SK-N-SH (cell line): Measurements from ENCODE around the gene OR52E4. TPM values are rescaled to one million over a fixed set of nuclear protein-coding genes. Genes with fewer than 3 reads are reported as not detected.

Source experiments
- CTCF ChIA-PET: fragments of 300-600, 350-600 bp; formaldehyde crosslinking; extraction: SDS; loops from one replicate; lab custom pipeline; 2021; lab: Yijun Ruan, JAX
- POLR2A ChIA-PET: fragments of 350-600 bp; sonication (Branson Sonifier 250); formaldehyde crosslinking; extraction: SDS; loops from one replicate; lab custom pipeline; 2020; ENCODE audit warnings: antibody characterized with exemption, inconsistent platforms; lab: Yijun Ruan, JAX
- DNase-seq: peaks from one replicate; pipeline ENCODE4 v3.0.0; 2012
- H2AFZ ChIP-seq: fragments of 200-600 bp; sonication (generic); 2 replicates; pipeline ENCODE4 v1.8.1; 2016; ENCODE audit warnings: antibody characterized with exemption, mild to moderate bottlenecking, low read depth
- H3F3A ChIP-seq: fragments of 200-600 bp; sonication (generic); replicated peaks from 2 replicates; pipeline ENCODE3; 2016; ENCODE audit warnings: antibody characterized with exemption, mild to moderate bottlenecking; ENCODE audit not compliant: insufficient read depth
- H3K27ac ChIP-seq, 2 experiments: fragments of 200-500 bp in 1 of 2; fragments of 200-600 bp in 1 of 2; sonication (Bioruptor generic) in 1 of 2; sonication (generic), shearing (Covaris generic) in 1 of 2; 2 replicates each; pipeline versions ENCODE4 v1.5.1 to v1.6.1; 2014 to 2016; ENCODE audit warnings: low read depth in 2 of 2, inconsistent platforms in 1 of 2, low read length in 1 of 2, mild to moderate bottlenecking in 1 of 2, mixed read lengths in 1 of 2
- H3K27me3 ChIP-seq: fragments of 200-600 bp; sonication (generic), shearing (Covaris generic); 2 replicates; pipeline ENCODE4 v1.6.1; 2016; ENCODE audit warnings: mixed run types; ENCODE audit not compliant: insufficient read depth
- H3K36me3 ChIP-seq, 2 experiments: fragments of 200-500 bp in 1 of 2; fragments of 200-600 bp in 1 of 2; sonication (Bioruptor generic) in 1 of 2; sonication (generic) in 1 of 2; replicated peaks in 1 of 2; 2 replicates each; pipeline versions ENCODE3 to v1.5.1; 2014 to 2016; ENCODE audit warnings: low read length in 1 of 2, mild to moderate bottlenecking in 1 of 2; ENCODE audit not compliant: insufficient read depth in 2 of 2, control insufficient read depth in 1 of 2
- H3K4me1 ChIP-seq, 2 experiments: fragments of 200-500 bp in 1 of 2; fragments of 200-600 bp in 1 of 2; sonication (Bioruptor generic) in 1 of 2; sonication (generic), shearing (Covaris generic) in 1 of 2; 2 replicates each; pipeline versions ENCODE4 v1.5.1 to v1.6.1; 2014 to 2016; ENCODE audit warnings: low read depth in 1 of 2, low read length in 1 of 2, mixed run types in 1 of 2; ENCODE audit not compliant: insufficient read depth in 2 of 2, control insufficient read depth in 1 of 2
- H3K4me2 ChIP-seq: fragments of 200-600 bp; sonication (generic), shearing (Covaris generic); 2 replicates; pipeline ENCODE4 v1.6.1; 2017; ENCODE audit warnings: mixed run types
- H3K4me3 ChIP-seq, 2 experiments: fragments of 200-500 bp in 1 of 2; fragments of 200-600 bp in 1 of 2; sonication (Bioruptor generic) in 1 of 2; sonication (generic), shearing (Covaris generic) in 1 of 2; 2 replicates each; pipeline versions ENCODE4 v1.5.1 to v1.8.1; 2014 to 2016; ENCODE audit warnings: low read depth in 2 of 2, inconsistent platforms in 1 of 2, low read length in 1 of 2, mild to moderate bottlenecking in 1 of 2, mixed read lengths in 1 of 2, moderate library complexity in 1 of 2
- H3K79me2 ChIP-seq: fragments of 200-600 bp; sonication (generic); 2 replicates; pipeline ENCODE4 v1.8.1; 2017; ENCODE audit warnings: mild to moderate bottlenecking; ENCODE audit not compliant: insufficient read depth
- H3K9ac ChIP-seq: fragments of 200-600 bp; sonication (generic); 2 replicates; pipeline ENCODE4 v1.6.1; 2017; ENCODE audit warnings: mixed run types
- H3K9me2 ChIP-seq: fragments of 200-600 bp; sonication (generic); 2 replicates; pipeline ENCODE4 v1.6.1; 2017; ENCODE audit warnings: mixed run types
- H3K9me3 ChIP-seq: fragments of 200-600 bp; sonication (generic); 2 replicates; pipeline ENCODE4 v1.6.1; 2017; ENCODE audit warnings: mixed run types, mild to moderate bottlenecking, moderate library complexity
- H4K20me1 ChIP-seq: fragments of 200-600 bp; sonication (generic); 2 replicates; pipeline ENCODE4 v1.6.1; 2017; ENCODE audit warnings: mild to moderate bottlenecking, mixed run types; ENCODE audit not compliant: insufficient read depth
- EZH2phosphoT487 ChIP-seq: fragments of 200-600 bp; sonication (generic); IDR thresholded peaks from 2 replicates; pipeline ENCODE4 v1.6.1; 2017; ENCODE audit warnings: low read depth, mixed run types, mild to moderate bottlenecking, antibody characterized with exemption, moderate library complexity, borderline replicate concordance
- GABPA ChIP-seq: IDR thresholded peaks from 2 replicates; pipeline ENCODE4 v1.4.0; 2012; ENCODE audit warnings: low read depth, mild to moderate bottlenecking
- IRF3 ChIP-seq: fragments of 150-350 bp; IDR thresholded peaks from 2 replicates; pipeline ENCODE4 v1.6.1; 2016; ENCODE audit warnings: mild to moderate bottlenecking, low read depth, low read length
- MEF2A ChIP-seq: IDR thresholded peaks from 2 replicates; pipeline ENCODE4 v1.4.0; 2012; ENCODE audit warnings: low read depth, borderline replicate concordance
- MXI1 ChIP-seq: IDR thresholded peaks from 2 replicates; pipeline ENCODE4 v1.6.1; 2012; ENCODE audit warnings: mild to moderate bottlenecking, low read depth, low read length, improper control_type of control experiment
- PBX3 ChIP-seq: IDR thresholded peaks from 2 replicates; pipeline ENCODE4; 2012
- RCOR1 ChIP-seq: fragments of 150-350 bp; IDR thresholded peaks from 2 replicates; pipeline ENCODE4 v1.6.1; 2017; ENCODE audit warnings: antibody characterized with exemption, low read length
- RFX5 ChIP-seq: IDR thresholded peaks from 2 replicates; pipeline ENCODE4 v1.6.1; 2012; ENCODE audit warnings: mild to moderate bottlenecking, improper control_type of control experiment, low read length
- SMC3 ChIP-seq: IDR thresholded peaks from 2 replicates; pipeline ENCODE4 v1.6.1; 2012; ENCODE audit warnings: low read depth, low read length, improper control_type of control experiment
- TEAD4 ChIP-seq: IDR thresholded peaks from 2 replicates; pipeline ENCODE4 v1.4.0; 2012; ENCODE audit warnings: mild to moderate bottlenecking, borderline replicate concordance; ENCODE audit not compliant: insufficient read depth
- YY1 ChIP-seq: IDR thresholded peaks from 2 replicates; pipeline ENCODE4 v1.4.0; 2012; ENCODE audit warnings: low read depth, mild to moderate bottlenecking
- WGBS: methylation state at CpG from one replicate; pipeline ENCODE4 v1.1.6; 2017; ENCODE audit warnings: low lambda C conversion rate; 5-methylcytosine and 5-hydroxymethylcytosine counted together
- polyA plus RNA-seq, 3 experiments: library from polyadenylated mRNA; depleted of rRNA; stranded (reverse); fragments of >200 nt; gene quantifications; 2 replicates each; pipeline ENCODE4 v1.2.3, GENCODE V29; 2012
- TF ChIP-seq, protein P1 (sequence below): IDR thresholded peaks from 2 replicates; pipeline ENCODE4 v1.4.0; 2012; ENCODE audit warnings: low read depth, borderline replicate concordance
- TF ChIP-seq, protein P2 (sequence below): IDR thresholded peaks from 2 replicates; pipeline ENCODE4 v1.4.0; 2012; ENCODE audit warnings: low read depth, borderline replicate concordance
- TF ChIP-seq, protein P3 (sequence below): IDR thresholded peaks from 2 replicates; pipeline ENCODE4 v1.4.0; 2012; ENCODE audit warnings: low read depth

OR52E4 gene
- polyA plus RNA-seq, 1 of the 3 experiments (the other 2 are of a cell fraction), result not detected

DNA sequence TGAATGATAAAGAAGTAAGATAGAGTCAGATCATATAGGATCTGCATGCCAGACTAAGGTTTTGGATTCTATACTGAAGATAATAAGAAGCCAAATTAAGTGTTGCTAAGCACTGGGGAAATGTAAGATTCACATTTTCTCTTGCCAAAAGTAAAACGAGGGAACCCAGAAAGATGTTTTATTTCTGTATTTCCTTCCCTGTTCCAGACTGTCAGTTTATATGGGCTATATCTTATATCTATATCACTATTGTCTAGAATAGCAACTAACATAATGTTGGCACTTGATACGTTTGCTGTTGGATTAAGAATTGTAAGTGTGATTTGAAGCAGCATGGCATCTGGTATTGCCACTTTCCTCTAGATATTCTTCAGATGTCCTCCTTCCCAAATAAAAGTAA lies 47.0 kb upstream of the OR52E4 start:
- ChIA-PET POLR2A (no interaction called here), CTCF (no interaction called here)
- WGBS, result 3% methylated on average over 2 of the region's 2 CpGs
- TF ChIP-seq YY1 (no peak), PBX3 (no peak), GABPA (no peak), IRF3 (no peak), RFX5 (no peak), MEF2A (no peak), EZH2phosphoT487 (no peak), SMC3 (no peak), TEAD4 (no peak), MXI1 (no peak), RCOR1 (no peak)
- TF ChIP-seq, protein P1, sequence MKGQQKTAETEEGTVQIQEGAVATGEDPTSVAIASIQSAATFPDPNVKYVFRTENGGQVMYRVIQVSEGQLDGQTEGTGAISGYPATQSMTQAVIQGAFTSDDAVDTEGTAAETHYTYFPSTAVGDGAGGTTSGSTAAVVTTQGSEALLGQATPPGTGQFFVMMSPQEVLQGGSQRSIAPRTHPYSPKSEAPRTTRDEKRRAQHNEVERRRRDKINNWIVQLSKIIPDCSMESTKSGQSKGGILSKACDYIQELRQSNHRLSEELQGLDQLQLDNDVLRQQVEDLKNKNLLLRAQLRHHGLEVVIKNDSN, result no peak
- TF ChIP-seq, protein P2, sequence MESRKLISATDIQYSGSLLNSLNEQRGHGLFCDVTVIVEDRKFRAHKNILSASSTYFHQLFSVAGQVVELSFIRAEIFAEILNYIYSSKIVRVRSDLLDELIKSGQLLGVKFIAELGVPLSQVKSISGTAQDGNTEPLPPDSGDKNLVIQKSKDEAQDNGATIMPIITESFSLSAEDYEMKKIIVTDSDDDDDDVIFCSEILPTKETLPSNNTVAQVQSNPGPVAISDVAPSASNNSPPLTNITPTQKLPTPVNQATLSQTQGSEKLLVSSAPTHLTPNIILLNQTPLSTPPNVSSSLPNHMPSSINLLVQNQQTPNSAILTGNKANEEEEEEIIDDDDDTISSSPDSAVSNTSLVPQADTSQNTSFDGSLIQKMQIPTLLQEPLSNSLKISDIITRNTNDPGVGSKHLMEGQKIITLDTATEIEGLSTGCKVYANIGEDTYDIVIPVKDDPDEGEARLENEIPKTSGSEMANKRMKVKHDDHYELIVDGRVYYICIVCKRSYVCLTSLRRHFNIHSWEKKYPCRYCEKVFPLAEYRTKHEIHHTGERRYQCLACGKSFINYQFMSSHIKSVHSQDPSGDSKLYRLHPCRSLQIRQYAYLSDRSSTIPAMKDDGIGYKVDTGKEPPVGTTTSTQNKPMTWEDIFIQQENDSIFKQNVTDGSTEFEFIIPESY, result no peak
- TF ChIP-seq, protein P3, sequence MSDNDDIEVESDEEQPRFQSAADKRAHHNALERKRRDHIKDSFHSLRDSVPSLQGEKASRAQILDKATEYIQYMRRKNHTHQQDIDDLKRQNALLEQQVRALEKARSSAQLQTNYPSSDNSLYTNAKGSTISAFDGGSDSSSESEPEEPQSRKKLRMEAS, result no peak
- no peaks in the 10 kb centered on the region for H3F3A ChIP-seq
- H3K9ac ChIP-seq, result no peak overlapping the region
- no peaks in the 10 kb centered on the region for H3K36me3 ChIP-seq
- no peak for DNase-seq
- no peak overlapping the region for H3K4me2 ChIP-seq
- H3K4me1 ChIP-seq, result no peaks in the 10 kb centered on the region
- no peak overlapping the region for H3K4me3 ChIP-seq
- H2AFZ ChIP-seq, result no peak overlapping the region
- no peaks in the 10 kb centered on the region; the same call in 1 of the 2 replicates for H3K27me3 ChIP-seq
- no peaks in the 10 kb centered on the region for H4K20me1 ChIP-seq
- no peaks in the 10 kb centered on the region for H3K9me3 ChIP-seq
- no peaks in the 10 kb centered on the region for H3K9me2 ChIP-seq
- H3K27ac ChIP-seq, result no peak overlapping the region
- H3K79me2 ChIP-seq, result no peaks in the 10 kb centered on the region
